GM18951 (cell line): ENCODE data around the gene MAP9.

Source experiments
- POLR2A ChIP-seq: IDR thresholded peaks from 4 replicates; pipeline ENCODE4 v1.6.1; 2011; ENCODE audit warnings: mild to moderate bottlenecking; ENCODE audit not compliant: insufficient read length, insufficient read depth; ENCODE audit errors: extremely low read depth
- in situ Hi-C: fragments of 300-500 bp; cut with MboI; formaldehyde crosslinking; loops from one replicate; pipeline ENCODE4 v1.12.0; 2022; ENCODE audit warnings: low sequenced_read_pairs, mixed read lengths, inconsistent platforms; ENCODE audit not compliant: unreplicated experiment

The MAP9 gene

GRCh38 chr4:155392481-155393184, 15.9 kb upstream of the MAP9 start:
- TF ChIP-seq POLR2A, result no peak
- in situ Hi-C loops, result no loop called here

GRCh38 chr4:155391932-155392331, 15.2 kb upstream of the MAP9 start:
- no peak for TF ChIP-seq POLR2A
- in situ Hi-C loops, result no loop called here

- in situ Hi-C loops, result no loop called here
- TF ChIP-seq POLR2A, result no peak
Measured at GRCh38 chr4:155388162-155388561, 11.4 kb upstream of the MAP9 start.

- in situ Hi-C loops, result no loop called here
- no peak for TF ChIP-seq POLR2A
Measured at GRCh38 chr4:155383541-155383940, 6.8 kb upstream of the MAP9 start.

GRCh38 chr4:155377276-155377675, 511 bp upstream of the MAP9 start:
- TF ChIP-seq POLR2A, result no peak
- in situ Hi-C loops, result no loop called here

GRCh38 chr4:155371432-155372043, 5.2 kb downstream of the MAP9 start:
- in situ Hi-C loops, result loop anchor here (25.0 kb wide), 2 partner anchors 384 to 559 kb away; no protein-coding TSS in a partner anchor

GRCh38 chr4:155367608-155368007, 9.2 kb downstream of the MAP9 start:
- TF ChIP-seq POLR2A, result no peak
- in situ Hi-C loops, result loop anchor here (25.0 kb wide), 2 partner anchors 380 to 555 kb away; no protein-coding TSS in a partner anchor

More at GRCh38 chr4:155371432-155372043, 5.2 kb downstream of the MAP9 start:
- no peak for TF ChIP-seq POLR2A

GRCh38 chr4:155353923-155354540, 22.7 kb downstream of the MAP9 start:
- TF ChIP-seq POLR2A, result no peak
- in situ Hi-C loops, result loop anchor here (25.0 kb wide), 2 partner anchors 367 to 542 kb away; no protein-coding TSS in a partner anchor

- TF ChIP-seq POLR2A, result no peak
- in situ Hi-C loops, result no loop called here
Measured at GRCh38 chr4:155342142-155342541, 34.6 kb downstream of the MAP9 start.

- no peak for TF ChIP-seq POLR2A
- in situ Hi-C loops, result no loop called here
Measured at GRCh38 chr4:155339999-155340398, 36.8 kb downstream of the MAP9 start.

- TF ChIP-seq POLR2A, result no peak
- in situ Hi-C loops, result no loop called here
Measured at GRCh38 chr4:155339588-155339987, 37.2 kb downstream of the MAP9 start.

GRCh38 chr4:155338196-155338595, 38.6 kb downstream of the MAP9 start:
- in situ Hi-C loops, result no loop called here
- TF ChIP-seq POLR2A, result no peak

- in situ Hi-C loops, result no loop called here
- no peak for TF ChIP-seq POLR2A
Measured at GRCh38 chr4:155336242-155336641, 40.5 kb downstream of the MAP9 start.

GRCh38 chr4:155331478-155331877, 45.3 kb downstream of the MAP9 start:
- in situ Hi-C loops, result no loop called here

More at GRCh38 chr4:155331478-155331877, 45.3 kb downstream of the MAP9 start:
- no peak for TF ChIP-seq POLR2A
